T-helper 1 cell (primary cell): ENCODE measurements around the gene HMGA1.
"Not testable (repeated sequence)": the region's sequence is repeated elsewhere in the genome, so short reads cannot be mapped to it uniquely, and the experiment has no call there.

Experiments used
- DNase-seq, 5 donors: peaks; one replicate each; pipeline ENCODE4 v3.0.0-alpha.2; 2012 to 2020

Gene HMGA1

GRCh38 chr6:34240329-34241248 lies 3.9 kb downstream of the HMGA1 start:
- no peak for DNase-seq

DNA sequence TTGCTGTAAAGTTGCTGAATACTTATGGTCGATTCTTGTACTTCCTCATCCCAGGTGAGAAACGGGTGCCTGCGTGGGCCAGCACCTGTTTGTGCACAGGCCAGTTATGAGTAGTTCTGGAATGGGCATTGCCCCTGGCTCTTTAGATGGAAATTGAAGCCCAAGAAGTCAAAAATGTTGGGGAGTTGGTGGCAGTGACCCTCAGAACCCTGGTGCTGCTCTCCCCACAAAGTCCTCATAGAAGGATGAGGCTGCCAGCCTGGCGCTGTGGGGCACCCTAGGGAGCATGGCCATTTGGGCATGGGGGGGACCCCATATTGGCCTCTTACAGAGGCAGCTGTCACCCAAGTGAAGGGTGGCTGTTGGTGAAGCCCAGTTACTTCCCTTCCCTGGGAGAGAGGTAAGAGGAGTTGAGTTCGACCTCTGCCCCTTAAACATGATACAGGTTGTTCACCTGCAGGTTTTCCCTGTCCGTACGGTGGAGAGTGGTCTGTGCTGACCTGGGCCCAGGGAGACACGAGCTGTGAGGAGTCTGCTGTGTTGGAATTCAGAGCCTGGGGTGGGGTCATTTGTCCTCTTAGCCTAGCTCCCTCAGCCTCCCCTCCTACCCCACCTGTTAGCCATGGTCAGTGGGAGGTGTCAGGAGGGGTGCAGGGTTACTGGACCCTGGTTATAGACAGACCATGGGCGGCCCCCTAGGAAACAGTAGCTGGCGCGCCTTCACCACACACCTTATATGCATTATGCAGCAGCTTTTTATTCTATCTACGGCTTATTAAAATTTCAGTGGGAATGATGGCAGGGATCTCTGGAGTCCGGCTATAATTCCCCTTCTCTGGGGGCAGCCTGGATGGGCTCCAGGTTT lies 4.9 kb downstream of the HMGA1 start:
- DNase-seq = no peak

GRCh38 chr6:34242252-34243130 lies 5.8 kb downstream of the HMGA1 start:
- DNase-seq = no peak

GRCh38 chr6:34243131-34243771 lies 6.6 kb downstream of the HMGA1 start:
- DNase-seq = no peak

DNA sequence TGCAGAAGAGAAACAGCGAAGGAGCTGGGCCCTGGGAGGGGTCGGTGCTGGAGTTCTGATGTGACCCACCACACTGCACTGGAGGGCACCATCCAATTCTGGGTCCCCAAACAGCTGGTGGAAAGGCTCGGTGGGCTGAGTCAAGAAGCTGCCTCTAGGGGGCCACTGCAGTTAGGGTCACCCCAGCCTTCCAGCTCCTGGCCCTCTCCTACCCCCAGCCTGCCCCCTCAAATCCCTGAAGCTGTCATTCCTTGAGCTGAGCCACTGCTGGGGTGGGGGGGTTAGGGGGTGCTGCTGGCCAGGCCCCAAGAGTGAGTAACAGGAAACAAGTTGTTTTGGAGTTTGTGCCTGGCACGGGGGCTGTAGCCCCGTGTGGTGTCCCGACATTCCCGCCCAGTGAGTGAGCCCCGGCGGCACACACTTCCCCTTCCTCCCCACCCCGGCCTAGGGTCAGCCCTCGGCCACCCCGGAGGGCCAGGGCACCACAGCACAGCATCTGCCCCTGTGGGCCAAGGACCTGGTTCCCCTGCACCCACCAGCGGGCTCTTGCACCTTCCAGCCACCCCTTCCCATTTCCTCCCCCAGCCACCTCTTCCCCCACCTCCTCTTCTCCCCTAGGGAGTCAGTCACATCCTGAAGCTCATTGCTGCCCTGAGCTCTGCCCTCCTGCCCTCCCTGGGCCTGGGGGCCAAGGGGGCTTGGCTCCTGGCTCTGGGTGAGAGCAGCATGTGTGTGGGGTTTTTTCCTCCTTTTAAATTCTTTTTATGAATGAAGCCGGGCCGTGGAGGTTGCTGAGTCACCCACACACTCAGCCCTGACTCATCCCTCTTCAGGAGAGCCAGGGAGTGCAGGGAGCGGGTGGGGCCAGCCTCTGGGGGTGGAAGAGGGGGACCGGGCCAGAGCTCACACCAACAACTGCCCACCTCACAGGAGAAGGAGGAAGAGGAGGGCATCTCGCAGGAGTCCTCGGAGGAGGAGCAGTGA lies 7.5 kb downstream of the HMGA1 start:
- DNase-seq = no peak

GRCh38 chr6:34245032-34245760 lies 8.5 kb downstream of the HMGA1 start:
- DNase-seq = not testable (repeated sequence)

DNA sequence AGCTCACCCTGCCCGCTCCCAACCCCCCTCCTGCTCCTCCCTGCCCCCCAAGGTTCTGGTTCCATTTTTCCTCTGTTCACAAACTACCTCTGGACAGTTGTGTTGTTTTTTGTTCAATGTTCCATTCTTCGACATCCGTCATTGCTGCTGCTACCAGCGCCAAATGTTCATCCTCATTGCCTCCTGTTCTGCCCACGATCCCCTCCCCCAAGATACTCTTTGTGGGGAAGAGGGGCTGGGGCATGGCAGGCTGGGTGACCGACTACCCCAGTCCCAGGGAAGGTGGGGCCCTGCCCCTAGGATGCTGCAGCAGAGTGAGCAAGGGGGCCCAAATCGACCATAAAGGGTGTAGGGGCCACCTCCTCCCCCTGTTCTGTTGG lies 9.1 kb downstream of the HMGA1 start:
- not testable (repeated sequence) for DNase-seq

- DNase-seq = no peak
Measured at GRCh38 chr6:34246249-34246562, 9.5 kb downstream of the HMGA1 start.

GRCh38 chr6:34246563-34247391 lies 10.1 kb downstream of the HMGA1 start:
- DNase-seq = peak in 4 of 5 donors; percentile 27 to 41 (median 40)

GRCh38 chr6:34247481-34248197 lies 11.0 kb downstream of the HMGA1 start:
- no peak for DNase-seq

DNA sequence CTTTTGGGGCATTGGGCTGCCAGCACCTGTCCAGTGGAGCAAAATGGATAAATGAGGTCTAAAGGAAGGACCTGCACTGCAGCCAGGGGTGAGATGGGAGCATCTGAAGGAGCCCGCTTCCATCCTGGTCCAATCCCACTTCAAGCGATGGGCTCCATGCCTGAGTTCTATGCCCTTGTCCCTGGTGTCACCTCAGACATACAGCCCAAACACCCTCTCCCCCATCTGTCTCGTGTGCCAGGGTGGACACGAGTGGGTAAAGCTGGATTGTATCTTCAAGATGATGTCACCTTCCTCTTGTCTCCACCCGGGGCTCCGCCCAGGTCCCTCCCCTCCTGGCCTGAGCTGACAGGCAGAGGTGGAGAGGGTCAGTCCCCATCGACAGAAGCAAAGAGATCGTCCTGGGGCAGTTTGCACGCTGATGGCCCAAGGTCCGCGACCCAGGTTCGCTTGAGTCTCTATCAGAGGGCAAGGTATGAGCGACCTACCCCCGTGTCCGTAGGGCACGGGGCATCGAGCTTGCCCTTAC lies 11.6 kb downstream of the HMGA1 start:
- DNase-seq = peak in 4 of 5 donors; percentile 31 to 45 (median 36)

GRCh38 chr6:34248727-34249468 lies 12.2 kb downstream of the HMGA1 start, which contains the start of gene SMIM29:
Gene SMIM29, minus strand, starts transcription at chr6:34249006. Its CDS starts 1,215 bp downstream, at chr6:34247791.
- DNase-seq = peak; percentile 94 to 97 (median 96)

GRCh38 chr6:34249469-34250261 lies 13.0 kb downstream of the HMGA1 start:
- no peak for DNase-seq

GRCh38 chr6:34252395-34252794 lies 15.7 kb downstream of the HMGA1 start:
- not testable (repeated sequence) for DNase-seq

DNA sequence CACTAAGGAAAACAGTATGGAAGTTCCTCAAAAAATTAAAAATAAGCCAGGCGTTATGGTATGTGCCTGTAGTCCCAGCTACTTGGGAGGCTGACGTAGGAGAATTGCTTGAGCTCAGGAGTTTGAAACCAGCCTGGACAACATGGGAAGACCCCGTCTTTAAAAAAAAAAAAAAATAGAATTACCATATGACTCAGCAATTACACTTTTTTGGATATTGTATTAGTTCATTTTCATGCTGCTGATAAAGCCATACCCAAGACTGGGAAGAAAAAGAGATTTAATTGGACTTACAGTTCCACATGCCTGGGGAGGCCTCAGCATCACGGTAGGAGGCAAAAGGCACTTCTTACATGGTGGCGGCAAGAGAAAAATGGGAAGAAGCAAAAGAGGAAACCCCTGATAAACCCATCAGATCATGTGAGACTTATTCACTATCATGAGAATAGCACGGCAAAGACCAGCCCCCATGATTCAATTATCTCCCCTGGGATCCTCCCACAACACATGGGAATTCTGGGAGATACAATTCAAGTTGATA lies 22.9 kb downstream of the HMGA1 start:
- no peak for DNase-seq

GRCh38 chr6:34260576-34261267 lies 24.0 kb downstream of the HMGA1 start:
- no peak for DNase-seq
